ENCODE data around the gene KRTAP10-12.

GRCh38 chr21:44677881-44678280 lies 19.1 kb upstream of the KRTAP10-12 start:
- TF ChIP-seq EZH2 (IDR thresholded peaks at IDR 0.05; ENCODE audit: insufficient read depth, poor library complexity, severe bottlenecking) (no peak), EZH2phosphoT487 (IDR thresholded peaks at IDR 0.05; ENCODE audit: insufficient read depth, low read depth) (no peak)
